ENCODE measurements around the gene TMEM154. TPM values are rescaled to one million over a fixed set of nuclear protein-coding genes. Genes with fewer than 3 reads are reported as not detected.

Gene TMEM154
- total and polyA plus RNA-seq, 10 of the 15 experiments (the other 5 are each of a cell fraction or from before 2014, with no cell fraction given): 5.1 to 41.4 (median 18.2) TPM

- TF ChIP-seq, protein P1, sequence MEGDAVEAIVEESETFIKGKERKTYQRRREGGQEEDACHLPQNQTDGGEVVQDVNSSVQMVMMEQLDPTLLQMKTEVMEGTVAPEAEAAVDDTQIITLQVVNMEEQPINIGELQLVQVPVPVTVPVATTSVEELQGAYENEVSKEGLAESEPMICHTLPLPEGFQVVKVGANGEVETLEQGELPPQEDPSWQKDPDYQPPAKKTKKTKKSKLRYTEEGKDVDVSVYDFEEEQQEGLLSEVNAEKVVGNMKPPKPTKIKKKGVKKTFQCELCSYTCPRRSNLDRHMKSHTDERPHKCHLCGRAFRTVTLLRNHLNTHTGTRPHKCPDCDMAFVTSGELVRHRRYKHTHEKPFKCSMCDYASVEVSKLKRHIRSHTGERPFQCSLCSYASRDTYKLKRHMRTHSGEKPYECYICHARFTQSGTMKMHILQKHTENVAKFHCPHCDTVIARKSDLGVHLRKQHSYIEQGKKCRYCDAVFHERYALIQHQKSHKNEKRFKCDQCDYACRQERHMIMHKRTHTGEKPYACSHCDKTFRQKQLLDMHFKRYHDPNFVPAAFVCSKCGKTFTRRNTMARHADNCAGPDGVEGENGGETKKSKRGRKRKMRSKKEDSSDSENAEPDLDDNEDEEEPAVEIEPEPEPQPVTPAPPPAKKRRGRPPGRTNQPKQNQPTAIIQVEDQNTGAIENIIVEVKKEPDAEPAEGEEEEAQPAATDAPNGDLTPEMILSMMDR (IDR thresholded peaks at IDR 0.05 in 2 of 3, conservative IDR thresholded peaks at IDR 0.05 in 1 of 3; ENCODE audit: control insufficient read depth in 2 of 3, extremely low read depth in 1 of 3, insufficient read depth in 1 of 3, low read depth in 3 of 3, low read length in 3 of 3): no peak
- TF ChIP-seq HDAC2 (IDR thresholded peaks at IDR 0.05) (no peak), STAT1 (conservative IDR thresholded peaks at IDR 0.05) (no peak), MTA3 (IDR thresholded peaks at IDR 0.05; ENCODE audit: borderline replicate concordance, low read length) (no peak), HDAC6 (IDR thresholded peaks at IDR 0.05; ENCODE audit: unreplicated experiment) (no peak), CBX5 (IDR thresholded peaks at IDR 0.05; ENCODE audit: low read depth) (no peak), NR2C1 (IDR thresholded peaks at IDR 0.05) (no peak), SRF (IDR thresholded peaks at IDR 0.05; ENCODE audit: low read depth in 2 of 2, low read length in 2 of 2) (0 out of 4 replicates have a peak, but pooled peaks of 1 of the 2 experiments have one; percentile 6), ETV6 (conservative IDR thresholded peaks at IDR 0.05 in 1 of 2, IDR thresholded peaks at IDR 0.05 in 1 of 2; ENCODE audit: borderline replicate concordance in 1 of 2, low read depth in 1 of 2) (peak in 1 of 2 experiments; percentile 90; a peak in 2 of 4 replicates), POLR2A (IDR thresholded peaks at IDR 0.05; ENCODE audit: low read depth, low read length) (no peak), HSF1 (IDR thresholded peaks at IDR 0.05; ENCODE audit: low read depth, low read length) (no peak), MYB (IDR thresholded peaks at IDR 0.05; ENCODE audit: borderline replicate concordance, low read depth, low read length) (no peak), SMAD1 (IDR thresholded peaks at IDR 0.05; ENCODE audit: low read depth, partially characterized antibody) (peak; percentile 27), RAD51 (IDR thresholded peaks at IDR 0.05) (no peak), BCL11A (IDR thresholded peaks at IDR 0.05; ENCODE audit: low read depth, low read length) (peak; percentile 84; the same call in 1 of the 2 replicates), IKZF2 (IDR thresholded peaks at IDR 0.05) (peak; percentile 80 to 84; a peak in 3 of 4 replicates), ZSCAN29 (IDR thresholded peaks at IDR 0.05) (no peak), MEF2A (IDR thresholded peaks at IDR 0.05; ENCODE audit: insufficient read depth, low read depth, low read length) (no peak), HCFC1 (IDR thresholded peaks at IDR 0.05; ENCODE audit: low read length) (no peak), CHD2 (IDR thresholded peaks at IDR 0.05; ENCODE audit: borderline replicate concordance, low read depth, low read length) (peak; percentile 76; the same call in 1 of the 2 replicates), ZNF217 (IDR thresholded peaks at IDR 0.05) (no peak; the same call in 1 of the 2 replicates), PML (IDR thresholded peaks at IDR 0.05; ENCODE audit: low read length) (no peak)
- TF ChIP-seq, protein P2, sequence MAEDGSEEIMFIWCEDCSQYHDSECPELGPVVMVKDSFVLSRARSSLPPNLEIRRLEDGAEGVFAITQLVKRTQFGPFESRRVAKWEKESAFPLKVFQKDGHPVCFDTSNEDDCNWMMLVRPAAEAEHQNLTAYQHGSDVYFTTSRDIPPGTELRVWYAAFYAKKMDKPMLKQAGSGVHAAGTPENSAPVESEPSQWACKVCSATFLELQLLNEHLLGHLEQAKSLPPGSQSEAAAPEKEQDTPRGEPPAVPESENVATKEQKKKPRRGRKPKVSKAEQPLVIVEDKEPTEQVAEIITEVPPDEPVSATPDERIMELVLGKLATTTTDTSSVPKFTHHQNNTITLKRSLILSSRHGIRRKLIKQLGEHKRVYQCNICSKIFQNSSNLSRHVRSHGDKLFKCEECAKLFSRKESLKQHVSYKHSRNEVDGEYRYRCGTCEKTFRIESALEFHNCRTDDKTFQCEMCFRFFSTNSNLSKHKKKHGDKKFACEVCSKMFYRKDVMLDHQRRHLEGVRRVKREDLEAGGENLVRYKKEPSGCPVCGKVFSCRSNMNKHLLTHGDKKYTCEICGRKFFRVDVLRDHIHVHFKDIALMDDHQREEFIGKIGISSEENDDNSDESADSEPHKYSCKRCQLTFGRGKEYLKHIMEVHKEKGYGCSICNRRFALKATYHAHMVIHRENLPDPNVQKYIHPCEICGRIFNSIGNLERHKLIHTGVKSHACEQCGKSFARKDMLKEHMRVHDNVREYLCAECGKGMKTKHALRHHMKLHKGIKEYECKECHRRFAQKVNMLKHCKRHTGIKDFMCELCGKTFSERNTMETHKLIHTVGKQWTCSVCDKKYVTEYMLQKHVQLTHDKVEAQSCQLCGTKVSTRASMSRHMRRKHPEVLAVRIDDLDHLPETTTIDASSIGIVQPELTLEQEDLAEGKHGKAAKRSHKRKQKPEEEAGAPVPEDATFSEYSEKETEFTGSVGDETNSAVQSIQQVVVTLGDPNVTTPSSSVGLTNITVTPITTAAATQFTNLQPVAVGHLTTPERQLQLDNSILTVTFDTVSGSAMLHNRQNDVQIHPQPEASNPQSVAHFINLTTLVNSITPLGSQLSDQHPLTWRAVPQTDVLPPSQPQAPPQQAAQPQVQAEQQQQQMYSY (CRISPR knock-in tag; IDR thresholded peaks at IDR 0.05): no peak
- TF ChIP-seq, protein P3, sequence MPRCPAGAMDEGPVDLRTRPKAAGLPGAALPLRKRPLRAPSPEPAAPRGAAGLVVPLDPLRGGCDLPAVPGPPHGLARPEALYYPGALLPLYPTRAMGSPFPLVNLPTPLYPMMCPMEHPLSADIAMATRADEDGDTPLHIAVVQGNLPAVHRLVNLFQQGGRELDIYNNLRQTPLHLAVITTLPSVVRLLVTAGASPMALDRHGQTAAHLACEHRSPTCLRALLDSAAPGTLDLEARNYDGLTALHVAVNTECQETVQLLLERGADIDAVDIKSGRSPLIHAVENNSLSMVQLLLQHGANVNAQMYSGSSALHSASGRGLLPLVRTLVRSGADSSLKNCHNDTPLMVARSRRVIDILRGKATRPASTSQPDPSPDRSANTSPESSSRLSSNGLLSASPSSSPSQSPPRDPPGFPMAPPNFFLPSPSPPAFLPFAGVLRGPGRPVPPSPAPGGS (IDR thresholded peaks at IDR 0.05; ENCODE audit: borderline replicate concordance, insufficient read depth, low read depth, low read length, poor library complexity, severe bottlenecking): no peak
These were observed 17.0 kb upstream of the TMEM154 start (continued) for GRCh38 chr4:152696764-152697261.
